NCI-H748 (cell line): ENCODE results near the gene SPATS1.

Source experiments
- DNase-seq: peaks from one replicate; lab custom pipeline; 2025; ENCODE audit not compliant: unreplicated experiment; lab: John Stamatoyannopoulos, UW

The SPATS1 gene, protein sequence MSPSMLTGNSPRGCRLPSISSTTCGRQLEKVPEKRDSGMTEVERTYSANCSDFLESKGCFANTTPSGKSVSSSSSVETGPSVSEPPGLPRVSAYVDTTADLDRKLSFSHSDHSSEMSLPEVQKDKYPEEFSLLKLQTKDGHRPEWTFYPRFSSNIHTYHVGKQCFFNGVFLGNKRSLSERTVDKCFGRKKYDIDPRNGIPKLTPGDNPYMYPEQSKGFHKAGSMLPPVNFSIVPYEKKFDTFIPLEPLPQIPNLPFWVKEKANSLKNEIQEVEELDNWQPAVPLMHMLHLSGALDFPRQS

DNA sequence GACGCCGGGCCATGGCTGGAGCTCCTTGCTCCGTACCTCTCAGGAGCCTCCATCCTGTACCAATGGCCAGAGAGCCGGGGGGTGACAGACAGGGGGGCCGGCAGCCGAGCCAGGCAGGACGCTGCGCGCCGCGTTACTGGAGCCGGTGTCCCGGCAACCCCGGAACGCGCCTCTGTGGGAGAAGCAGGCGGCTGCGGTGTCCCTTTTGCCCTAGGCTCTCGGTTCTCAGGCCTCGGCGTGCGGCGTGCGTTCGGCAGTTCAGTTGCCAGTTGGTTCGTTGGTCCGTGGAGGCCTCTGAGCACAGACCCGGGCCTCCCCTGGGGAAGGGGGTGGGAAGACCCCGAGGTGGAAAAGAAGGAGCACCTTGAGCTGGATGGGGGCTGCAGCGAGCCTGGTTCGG, at the start of gene SPATS1:
Gene SPATS1 (plus strand): TSS at position 162 of the 400 bp plus-strand sequence. CDS start 446 bp downstream, outside the sequence.
- DNase-seq = no peak

DNA sequence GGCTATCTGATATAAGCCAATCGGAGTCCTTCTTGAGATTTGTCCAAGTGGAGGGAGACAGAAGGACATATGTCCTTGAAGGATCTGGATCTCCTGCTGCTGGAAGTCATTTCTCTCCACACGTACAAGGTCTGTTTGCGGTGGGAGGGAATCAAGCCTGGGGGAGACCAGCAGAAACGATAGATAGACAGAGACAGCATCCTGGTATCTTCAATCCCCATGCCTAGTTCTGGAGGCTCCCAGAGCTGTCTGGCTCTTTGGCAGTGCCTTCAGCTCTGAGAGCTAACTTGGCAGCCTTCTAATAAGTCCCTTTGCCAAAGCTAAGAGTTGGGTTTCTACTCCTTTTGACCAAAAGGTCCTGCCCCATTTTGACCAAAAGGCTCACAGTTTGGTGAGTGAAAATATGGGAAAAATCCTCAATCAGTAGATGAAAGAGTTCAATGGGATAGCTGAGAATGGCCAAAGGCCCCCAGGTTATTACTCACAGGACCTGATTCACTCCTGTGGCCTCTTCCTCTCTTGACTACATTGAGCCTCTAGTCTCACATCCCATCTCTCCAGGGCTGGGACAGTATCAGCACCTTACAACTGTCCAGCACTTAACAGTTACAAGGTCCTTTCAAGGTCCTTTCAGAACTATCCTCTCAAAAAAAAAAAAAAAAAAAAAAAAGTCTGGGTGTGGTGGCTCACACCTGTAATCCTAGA, 49.6 kb upstream of the SPATS1 start:
- no peak for DNase-seq

DNA sequence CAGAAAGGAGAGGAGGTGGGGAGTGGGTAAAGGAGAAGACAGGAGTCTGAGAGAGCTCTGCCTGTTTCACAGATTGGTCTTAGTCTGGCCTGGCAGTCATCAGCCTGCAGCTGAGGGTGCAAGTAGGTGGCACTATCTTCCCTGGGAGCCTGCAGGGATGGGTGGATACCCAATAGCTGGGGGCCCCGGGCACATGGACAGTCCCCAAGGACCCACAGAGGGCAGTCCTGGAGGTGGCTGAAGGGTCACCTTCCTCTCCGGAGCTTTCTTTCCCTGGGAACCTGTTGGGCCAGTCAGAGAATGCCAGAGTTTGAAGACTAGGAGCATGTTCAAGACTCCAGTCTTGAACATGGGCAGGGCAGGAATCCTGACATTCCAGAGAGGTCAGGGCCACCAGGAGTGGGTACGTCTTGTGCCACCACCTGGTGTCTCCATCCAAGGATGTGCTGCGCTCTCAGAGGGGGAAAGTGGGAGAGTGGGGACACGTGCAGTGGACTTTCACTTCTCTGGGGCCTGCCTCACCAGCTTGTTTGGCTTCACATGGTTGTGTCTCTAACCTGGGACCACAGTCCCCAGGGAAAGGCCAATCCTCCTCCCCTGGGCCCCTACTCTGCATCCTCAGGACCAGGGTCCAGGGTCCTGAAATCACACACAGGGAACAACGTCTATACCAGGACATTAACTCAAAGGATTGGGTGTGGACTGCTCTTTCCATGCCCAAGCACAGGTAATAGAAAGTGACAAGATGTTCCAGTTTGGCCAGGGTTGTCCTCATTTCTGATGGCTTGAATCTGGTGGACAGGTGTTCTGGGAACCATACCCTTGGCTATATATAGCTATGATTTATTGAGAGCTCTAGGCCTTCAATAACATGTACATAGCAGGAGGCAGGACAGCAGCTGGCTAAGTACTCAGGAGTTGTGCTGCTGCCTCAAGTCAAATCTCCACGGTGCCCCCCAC, 47.3 kb upstream of the SPATS1 start:
- DNase-seq = no peak

DNA sequence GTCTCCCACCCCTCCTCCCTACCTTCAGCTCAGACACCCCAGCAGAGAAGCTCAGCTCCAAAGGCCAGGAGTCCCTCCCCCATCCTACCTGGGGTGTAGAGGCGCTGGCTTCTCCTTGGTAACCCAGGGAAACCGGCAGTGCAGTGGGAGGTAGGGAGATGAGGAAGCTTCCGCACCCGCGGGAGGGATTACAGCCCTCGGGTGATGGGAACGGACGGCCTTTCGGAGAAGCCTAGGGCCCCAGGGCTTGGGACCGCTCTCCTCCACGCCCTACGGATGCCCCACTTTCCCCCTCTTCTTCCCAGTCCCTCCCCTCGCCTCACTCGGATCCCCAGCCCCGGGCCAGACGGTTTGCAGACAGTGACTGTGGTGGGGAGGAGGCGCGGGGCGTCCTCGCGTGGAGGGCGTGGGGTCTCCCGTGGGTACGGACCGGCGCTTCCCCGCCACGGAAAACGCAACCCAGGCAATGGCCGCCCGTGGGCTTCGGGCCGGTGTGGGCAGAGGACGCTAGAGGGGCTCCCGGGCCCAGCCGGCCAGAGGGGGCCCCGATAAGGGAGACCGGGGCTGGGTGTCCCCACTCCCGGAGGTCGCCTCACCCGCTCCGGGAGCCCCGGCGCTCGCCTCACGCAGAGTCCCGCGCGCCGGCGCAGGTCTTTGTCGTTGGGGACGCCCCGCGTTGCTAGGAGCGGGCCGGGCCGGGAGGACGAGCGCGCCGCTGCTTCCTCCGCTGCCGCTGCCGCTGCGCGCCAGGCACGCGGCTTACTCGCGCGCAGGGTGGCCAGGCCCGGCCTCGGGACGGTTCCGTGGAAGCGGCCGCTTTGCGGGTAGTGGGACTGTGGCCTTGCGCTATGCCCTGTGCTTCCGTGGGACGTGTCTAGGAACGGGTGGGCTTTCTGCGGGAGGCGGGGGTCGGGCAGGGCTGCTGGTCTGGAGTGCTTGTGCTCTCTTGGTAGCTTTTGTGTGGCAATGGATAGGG, 45.1 kb upstream of the SPATS1 start:
- DNase-seq = peak; percentile 80

DNA sequence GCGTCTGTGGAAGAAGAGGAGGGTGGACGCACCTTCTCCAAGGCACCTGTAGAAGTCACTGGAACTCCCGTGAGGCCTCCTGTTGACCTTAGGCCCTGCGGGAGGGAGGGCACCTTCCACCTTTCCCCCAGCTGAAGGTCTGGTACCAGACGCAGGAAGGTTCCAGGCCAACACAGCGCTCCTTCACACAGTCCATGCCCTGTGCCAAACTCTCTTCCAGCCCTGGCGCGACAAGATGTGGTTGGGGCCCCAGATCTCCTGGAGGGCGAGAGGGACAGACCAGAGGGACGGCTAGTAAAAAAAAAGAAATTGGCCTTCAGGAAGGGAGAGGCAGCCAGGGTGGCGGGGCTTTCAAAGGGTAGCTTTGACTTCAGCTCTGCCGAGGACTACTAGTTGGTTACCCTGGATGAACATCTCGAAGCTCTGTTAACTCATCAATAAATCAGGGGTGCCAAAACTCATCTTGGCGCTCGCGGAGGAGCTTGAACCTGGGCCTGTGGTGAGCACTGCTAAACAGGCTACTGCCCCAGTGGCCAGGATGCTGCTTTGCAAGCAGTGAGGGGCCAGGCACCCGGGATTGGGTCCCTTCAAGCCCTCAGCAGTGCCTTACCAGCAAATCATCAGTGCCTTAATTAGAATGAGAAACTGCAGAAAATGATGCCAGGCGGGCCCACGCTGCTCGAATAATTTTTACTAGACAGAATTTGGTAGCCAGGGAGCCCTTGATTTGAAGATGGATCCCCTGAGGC, 44.2 kb upstream of the SPATS1 start:
- peak; percentile 29 for DNase-seq

DNA sequence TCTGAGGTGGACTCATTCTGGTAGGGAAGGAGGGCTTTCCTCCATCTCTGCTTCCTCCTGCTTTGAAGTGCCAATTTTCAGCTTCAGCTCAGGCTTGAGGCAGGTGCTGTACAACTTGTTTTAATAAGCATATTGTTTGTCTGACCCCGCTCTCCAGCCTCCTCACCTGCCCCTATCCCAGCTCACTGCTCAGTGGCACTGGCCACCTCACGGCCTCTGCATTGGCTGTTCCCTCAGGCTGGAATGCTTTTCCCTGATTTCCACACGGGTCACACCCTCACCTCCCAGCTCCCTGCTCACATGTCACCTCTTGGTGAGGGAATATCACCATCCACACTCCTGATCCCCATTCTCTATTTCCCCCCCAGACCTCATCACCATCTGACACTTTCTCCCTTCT, 43.6 kb upstream of the SPATS1 start:
- no peak for DNase-seq

DNA sequence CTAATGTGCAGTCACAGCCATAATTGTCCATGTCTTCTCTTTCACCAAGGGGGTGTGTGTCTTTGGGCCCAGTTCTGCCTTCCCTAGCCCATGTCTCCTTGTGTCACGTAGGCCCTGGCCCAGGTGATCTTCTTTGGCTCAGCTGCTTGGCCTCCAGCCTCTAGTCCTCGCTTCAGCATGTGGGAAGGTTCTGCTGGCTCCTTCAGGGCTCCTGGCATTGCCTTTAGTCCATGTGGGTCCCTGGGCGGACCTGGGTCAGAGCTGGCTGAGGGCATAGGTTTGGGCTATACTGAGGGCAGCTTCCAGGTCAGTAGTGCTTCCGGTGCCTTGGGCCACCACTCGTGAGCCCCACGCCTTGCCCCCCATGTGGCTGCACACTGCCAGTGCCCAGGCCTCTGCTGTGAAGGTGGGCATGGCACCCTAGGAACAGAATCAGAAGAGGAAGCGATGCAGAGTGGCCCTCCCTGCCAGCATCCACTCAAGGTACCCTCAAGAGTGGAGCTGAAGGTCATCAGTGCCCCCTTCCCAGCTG, 42.1 kb upstream of the SPATS1 start:
- DNase-seq = no peak

DNA sequence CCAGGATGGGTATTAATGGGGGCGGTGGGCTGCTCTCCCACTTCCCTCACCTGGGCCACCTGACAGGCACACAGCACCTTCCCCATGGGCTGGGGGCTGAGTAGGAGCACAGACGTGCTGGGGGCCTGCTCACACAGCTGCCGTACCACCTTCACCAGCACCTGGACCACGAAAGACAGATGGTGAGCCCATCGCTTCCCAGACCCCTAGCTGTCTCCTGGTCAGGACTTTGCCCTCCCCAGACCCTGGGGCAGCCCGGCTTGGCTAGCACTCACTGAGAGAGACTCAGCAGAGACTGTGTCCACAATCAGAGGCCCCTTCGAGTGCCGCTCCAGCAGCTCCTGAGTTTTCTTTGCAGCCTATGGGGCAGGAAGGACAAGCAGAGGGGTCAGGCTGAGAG, 41.3 kb upstream of the SPATS1 start:
- DNase-seq = no peak

DNA sequence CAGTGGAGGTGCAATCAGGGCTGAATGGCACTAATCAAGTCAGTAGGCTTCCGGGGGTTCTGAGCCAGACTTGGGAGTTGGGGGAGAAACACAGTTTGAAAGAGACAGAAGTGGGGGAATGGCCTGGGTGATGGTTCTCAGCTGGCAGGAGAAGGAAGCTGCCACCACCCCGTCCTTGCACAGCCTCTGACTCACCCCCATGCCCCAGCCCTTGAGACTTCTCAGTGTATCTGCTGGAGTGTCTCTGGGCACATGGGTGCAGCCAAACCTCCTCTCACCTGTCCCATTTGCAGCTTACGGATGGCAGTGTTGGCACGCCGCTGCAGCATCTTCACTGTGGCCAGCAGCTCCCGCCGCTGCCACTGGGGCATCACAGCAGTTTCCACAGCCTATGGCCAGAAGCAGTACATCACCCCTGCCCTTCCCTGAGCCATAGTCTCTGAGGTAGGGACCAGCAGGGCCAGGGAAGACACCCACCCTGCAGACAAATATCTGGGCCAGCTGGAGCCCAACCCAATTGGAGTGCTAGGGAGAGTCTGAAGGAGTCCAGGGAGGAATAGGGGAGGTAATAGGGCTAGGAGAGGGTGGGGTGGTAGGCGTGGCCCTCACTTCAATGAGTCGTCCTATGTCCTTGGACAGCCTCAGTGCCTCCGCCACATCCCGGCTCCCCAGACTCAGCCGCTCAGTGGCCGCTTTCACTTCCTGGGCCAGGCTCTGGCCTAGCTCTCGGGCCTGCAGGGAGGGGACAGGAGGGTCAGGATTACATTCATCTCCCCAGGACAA, 40.5 kb upstream of the SPATS1 start:
- no peak for DNase-seq

DNA sequence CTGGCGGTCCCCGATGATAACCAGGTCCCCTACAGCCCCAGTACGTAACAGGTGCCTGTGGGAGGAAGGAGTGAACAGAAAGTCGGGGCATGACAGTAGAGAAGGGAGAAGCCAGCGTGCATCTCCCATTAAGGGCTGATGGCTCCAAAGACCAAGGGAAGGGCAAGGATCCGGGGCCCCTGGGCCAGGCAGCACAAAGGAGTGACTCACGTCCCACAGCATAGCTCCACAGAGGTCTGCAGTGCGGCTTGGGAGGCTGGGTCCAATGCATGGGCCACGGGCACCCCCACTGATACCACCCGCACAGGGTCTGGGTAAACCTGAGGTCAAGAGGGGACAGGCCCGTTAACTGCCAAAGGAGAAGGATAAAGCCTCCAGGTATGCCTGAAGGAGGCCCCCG, 39.6 kb upstream of the SPATS1 start:
- DNase-seq = no peak

DNA sequence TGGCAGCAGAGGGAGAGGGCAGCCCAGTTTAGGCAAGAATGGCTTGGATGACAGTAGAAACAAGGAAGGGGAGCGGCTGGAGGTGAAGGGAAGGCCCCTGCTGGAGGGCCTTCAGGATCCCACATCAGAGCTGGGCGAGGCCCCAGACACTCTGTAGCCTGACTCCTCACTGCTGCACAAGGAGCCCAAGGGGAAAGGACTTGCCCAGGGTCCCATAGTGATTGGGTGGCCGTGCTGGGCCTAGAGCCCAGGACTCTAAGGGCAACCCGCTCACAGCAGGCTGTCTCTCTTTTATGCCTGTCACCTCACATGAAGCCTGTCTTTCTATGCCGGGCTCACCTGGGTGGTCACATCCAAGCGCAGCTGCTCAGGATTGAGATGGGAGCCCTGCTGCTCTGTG, 38.6 kb upstream of the SPATS1 start:
- DNase-seq = no peak

DNA sequence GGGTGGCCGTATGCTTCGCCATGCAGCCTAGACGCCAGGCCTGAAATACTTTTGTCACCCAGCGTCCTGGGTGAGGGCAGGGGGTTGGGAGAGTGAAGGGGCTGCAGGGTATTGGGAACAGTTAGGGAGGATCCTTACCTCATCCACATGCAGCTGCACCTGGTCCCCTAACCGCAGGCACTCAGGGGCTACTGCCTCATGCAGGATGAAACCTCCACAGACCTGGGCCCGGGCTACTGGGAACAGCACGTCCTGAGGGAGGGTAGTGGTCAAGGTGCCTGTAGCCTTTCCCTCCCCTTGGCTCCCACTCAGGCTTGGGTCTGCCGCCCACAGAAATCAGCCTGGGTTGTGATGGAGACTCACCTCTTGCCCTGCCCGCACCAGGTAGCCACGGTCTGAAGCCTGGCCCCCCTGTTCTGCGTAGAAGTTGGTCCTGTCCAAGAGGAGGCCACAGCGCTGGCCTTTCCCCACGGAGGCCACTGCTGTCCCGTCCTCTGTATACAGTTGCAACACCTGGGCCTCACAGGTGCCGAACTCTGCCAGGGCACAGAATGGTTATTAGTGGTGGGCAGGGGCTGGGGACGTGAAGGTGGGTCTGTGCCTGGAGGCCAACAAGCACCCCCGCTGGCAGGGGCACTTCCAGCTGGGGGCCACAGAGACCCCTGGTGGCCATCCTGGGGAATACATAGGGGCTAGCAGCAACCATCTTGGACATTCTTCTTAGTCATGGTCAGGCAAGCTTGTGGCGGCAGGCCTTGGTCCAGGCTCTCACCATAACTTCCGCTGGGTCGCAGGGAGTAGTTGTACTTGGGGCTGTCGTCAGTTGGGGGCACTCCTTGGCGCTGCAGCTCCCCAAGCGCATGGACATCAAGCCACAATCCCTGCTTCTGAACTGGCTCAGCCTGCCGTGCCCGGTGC, 37.9 kb upstream of the SPATS1 start:
- peak; percentile 44 for DNase-seq

DNA sequence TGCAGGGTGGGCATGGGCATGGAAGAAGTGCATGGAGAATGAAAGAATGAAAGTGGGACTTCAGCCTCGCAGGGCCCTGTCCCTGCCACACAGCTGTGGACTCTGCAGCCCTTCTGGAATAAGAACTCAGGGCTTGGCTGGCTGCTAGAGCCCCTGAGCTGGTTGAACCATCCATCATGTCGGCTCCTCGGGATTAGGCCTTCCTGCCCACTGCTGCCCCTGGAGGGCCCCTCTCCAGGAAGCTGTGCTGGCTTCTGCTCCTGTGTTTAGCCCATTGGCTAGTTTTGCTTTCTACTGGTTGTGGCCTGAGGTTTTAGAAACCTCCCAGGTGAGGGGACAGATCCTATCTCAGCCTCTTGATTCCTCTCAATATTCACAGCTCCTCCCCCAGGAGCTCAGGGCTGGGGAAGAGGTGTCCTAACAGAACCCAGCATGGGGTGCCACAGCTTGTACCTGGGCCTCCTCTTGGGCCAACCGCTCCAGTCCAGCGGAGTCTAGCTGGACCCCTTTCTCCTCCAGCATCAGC, 37.2 kb upstream of the SPATS1 start:
- DNase-seq = no peak

DNA sequence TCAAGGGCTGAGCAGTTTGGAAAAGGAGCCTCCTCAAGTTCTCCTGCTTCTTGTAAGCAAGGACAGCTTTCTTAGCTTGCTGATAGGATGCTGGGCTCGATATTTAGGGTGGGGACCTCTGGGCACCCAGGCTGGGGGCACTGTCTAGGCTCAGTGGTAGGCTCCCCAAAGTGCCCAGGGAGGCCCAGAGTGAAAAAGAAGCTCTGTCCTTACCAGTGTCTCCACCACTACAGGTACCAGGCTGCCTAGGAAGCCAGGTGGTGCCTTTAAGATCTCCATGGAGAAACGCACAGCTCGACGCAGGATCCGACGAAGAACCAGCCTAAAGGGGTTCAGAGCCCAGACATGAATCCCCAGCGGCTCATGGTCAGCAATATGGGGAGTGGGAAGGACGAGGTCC, 35.7 kb upstream of the SPATS1 start:
- DNase-seq = no peak

DNA sequence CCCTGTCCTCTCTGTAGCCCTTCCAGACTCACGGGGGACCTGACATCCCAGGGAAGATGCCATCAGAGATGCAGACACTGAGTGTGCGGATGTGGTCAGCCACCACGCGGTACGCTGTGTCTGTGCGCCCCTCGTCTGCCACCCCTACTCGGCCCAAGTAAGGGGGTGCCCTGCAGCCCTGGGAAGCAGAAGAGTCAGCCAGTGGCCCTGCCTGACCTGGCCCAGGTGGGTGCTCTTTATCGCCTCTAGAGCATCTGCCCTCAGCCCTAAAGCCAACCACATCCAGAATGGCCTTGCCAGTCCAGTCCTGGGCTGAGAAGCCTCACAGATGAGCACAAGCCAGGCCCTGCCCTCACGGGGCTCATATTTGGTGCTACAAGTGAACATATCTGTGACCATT, 35.2 kb upstream of the SPATS1 start:
- DNase-seq = no peak

DNA sequence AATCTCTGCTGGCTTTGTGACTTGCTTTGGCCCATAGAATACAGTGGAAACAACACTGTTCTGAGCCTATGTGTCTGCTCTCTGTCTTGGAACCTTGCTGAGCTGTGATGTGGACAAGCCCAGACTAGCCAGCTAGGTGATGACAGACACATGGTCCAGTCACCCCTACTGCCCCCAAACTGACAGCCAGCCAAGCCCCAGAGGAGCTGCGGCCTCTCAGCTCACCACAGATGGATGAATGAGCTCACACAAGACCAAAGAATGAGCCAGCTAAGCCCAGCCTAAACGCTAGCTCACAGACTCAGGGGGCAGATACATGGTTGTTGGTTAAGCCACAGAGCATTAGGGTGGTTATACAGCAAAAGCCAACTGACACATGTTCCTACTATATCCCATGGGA, 33.4 kb upstream of the SPATS1 start:
- no peak for DNase-seq

DNA sequence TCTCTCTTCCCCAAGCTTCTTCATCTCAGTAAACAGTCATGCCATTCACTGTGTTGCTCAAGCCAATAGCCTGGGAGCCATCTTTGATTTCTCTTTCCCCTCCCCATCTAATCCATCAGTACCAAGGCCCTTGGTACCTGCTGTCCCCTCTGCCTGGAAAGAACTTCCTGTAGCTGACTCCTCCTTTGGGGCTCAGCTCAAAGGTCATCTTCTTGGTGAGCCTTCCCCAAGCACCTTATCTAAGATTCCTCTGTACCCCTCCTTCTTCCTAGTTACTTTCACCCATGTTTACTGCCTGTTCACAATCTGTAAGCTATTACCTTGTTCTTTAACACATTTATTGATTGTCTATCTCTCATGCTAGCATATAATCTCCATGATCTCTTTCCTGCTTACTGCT, 32.8 kb upstream of the SPATS1 start:
- no peak for DNase-seq
